MM.1S (cell line): ENCODE data around the gene LYRM9.

Source experiments
- DNase-seq: peaks from one replicate; pipeline ENCODE4 v3.0.0-alpha.2; 2015
- H2AFZ ChIP-seq: fragments of 300-600 bp; sonication (generic); 2 replicates; pipeline ENCODE4 v1.6.0; 2016; ENCODE audit warnings: antibody characterized with exemption, low read length
- H3F3A ChIP-seq: fragments of 300-600 bp; sonication (generic); 2 replicates; pipeline ENCODE4 v1.6.1; 2016; ENCODE audit warnings: mild to moderate bottlenecking, antibody characterized with exemption, low read length, moderate library complexity, mixed read lengths; ENCODE audit not compliant: insufficient read depth
- H3K27ac ChIP-seq: fragments of 300-600 bp; sonication (generic); 2 replicates; pipeline ENCODE4 v1.5.1; 2016; ENCODE audit warnings: mild to moderate bottlenecking, low read length
- H3K27me3 ChIP-seq: fragments of 300-600 bp; sonication (generic); replicated peaks from 2 replicates; pipeline ENCODE4 v1.6.0; 2016; ENCODE audit warnings: low read length; ENCODE audit not compliant: insufficient read depth
- H3K36me3 ChIP-seq: fragments of 300-600 bp; sonication (generic); replicated peaks from 2 replicates; pipeline ENCODE4 v1.6.1; 2016; ENCODE audit warnings: mild to moderate bottlenecking, low read length, mixed read lengths; ENCODE audit not compliant: insufficient read depth
- H3K4me1 ChIP-seq: fragments of 300-600 bp; sonication (generic); 2 replicates; pipeline ENCODE4 v1.6.1; 2016; ENCODE audit warnings: low read length, mixed read lengths
- H3K4me2 ChIP-seq: fragments of 300-600 bp; sonication (generic); 2 replicates; pipeline ENCODE4 v1.6.0; 2016; ENCODE audit warnings: low read depth, low read length
- H3K4me3 ChIP-seq: fragments of 300-600 bp; sonication (generic); 2 replicates; pipeline ENCODE4 v1.5.1; 2016; ENCODE audit warnings: low read length, mixed read lengths
- H3K79me2 ChIP-seq: fragments of 300-600 bp; sonication (generic); 2 replicates; pipeline ENCODE4 v1.6.1; 2016; ENCODE audit warnings: mixed run types, low read length, mixed read lengths
- H3K9ac ChIP-seq: fragments of 300-600 bp; sonication (generic); 2 replicates; pipeline ENCODE4 v1.6.1; 2016; ENCODE audit warnings: low read length, mixed read lengths
- H3K9me2 ChIP-seq: fragments of 300-600 bp; sonication (generic); replicated peaks from 2 replicates; pipeline ENCODE4 v1.6.1; 2016; ENCODE audit warnings: mild to moderate bottlenecking, low read length, mixed read lengths; ENCODE audit not compliant: insufficient read depth
- H3K9me3 ChIP-seq: fragments of 300-600 bp; sonication (generic); replicated peaks from 2 replicates; pipeline ENCODE4 v1.6.1; 2016; ENCODE audit warnings: mild to moderate bottlenecking, low read length, mixed read lengths; ENCODE audit not compliant: insufficient read depth
- H4K20me1 ChIP-seq: fragments of 300-600 bp; sonication (generic); 2 replicates; pipeline ENCODE4 v1.6.1; 2016; ENCODE audit warnings: mild to moderate bottlenecking, low read length, moderate library complexity, mixed read lengths; ENCODE audit not compliant: insufficient read depth
- EZH2 ChIP-seq: fragments of 300-600 bp; sonication (generic); optimal IDR thresholded peaks from 2 replicates; pipeline ENCODE3; 2017; ENCODE audit warnings: low read depth, mild to moderate bottlenecking, antibody characterized with exemption, low read length, mixed read lengths
- EZH2phosphoT487 ChIP-seq: fragments of 300-600 bp; sonication (generic); IDR thresholded peaks from 2 replicates; pipeline ENCODE4 v1.6.1; 2018; ENCODE audit warnings: antibody characterized with exemption, low read length
- TF ChIP-seq, protein P1 (sequence below): fragments of 300-600 bp; sonication (generic); IDR thresholded peaks from 2 replicates; pipeline ENCODE4 v1.5.1; 2016; ENCODE audit warnings: antibody characterized with exemption, low read length, mixed read lengths

The LYRM9 gene

DNA sequence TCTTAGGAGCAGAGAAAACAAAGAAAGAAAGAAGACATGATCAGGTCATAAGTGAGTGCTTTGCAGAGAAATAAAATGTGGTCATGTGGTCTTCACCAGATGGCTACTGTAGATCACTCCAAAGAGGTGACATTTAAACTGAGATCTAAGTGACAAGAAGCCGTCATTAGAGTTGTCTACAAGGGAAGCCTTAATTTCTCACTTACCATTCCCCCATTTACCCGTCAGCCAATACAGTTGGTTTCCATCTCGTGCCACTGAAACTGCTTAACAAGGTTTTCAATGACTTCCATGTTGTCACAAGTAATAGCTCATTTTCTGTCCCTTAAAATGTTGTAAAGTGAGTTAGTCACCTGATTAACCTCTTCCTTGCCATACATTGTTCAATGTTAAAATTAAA is 6.4 kb upstream of the LYRM9 start:
- H3K27ac ChIP-seq: no peak overlapping the region
- no peaks in the 10 kb centered on the region for H3K9me3 ChIP-seq
- H3K36me3 ChIP-seq: no peaks in the 10 kb centered on the region
- no peak overlapping the region for H2AFZ ChIP-seq
- peaks cover 2% of the 10 kb centered on the region; the same call in 1 of the 2 replicates for H3K27me3 ChIP-seq
- no peak overlapping the region for H3K9ac ChIP-seq
- H3K79me2 ChIP-seq: no peaks in the 10 kb centered on the region
- H3K9me2 ChIP-seq: no peaks in the 10 kb centered on the region
- H3K4me3 ChIP-seq: no peak overlapping the region
- no peak for DNase-seq
- no peak overlapping the region for H3K4me2 ChIP-seq
- H3F3A ChIP-seq: no peaks in the 10 kb centered on the region
- H3K4me1 ChIP-seq: no peaks in the 10 kb centered on the region
- no peak for TF ChIP-seq EZH2
- TF ChIP-seq EZH2phosphoT487: no peak
- TF ChIP-seq, protein P1, sequence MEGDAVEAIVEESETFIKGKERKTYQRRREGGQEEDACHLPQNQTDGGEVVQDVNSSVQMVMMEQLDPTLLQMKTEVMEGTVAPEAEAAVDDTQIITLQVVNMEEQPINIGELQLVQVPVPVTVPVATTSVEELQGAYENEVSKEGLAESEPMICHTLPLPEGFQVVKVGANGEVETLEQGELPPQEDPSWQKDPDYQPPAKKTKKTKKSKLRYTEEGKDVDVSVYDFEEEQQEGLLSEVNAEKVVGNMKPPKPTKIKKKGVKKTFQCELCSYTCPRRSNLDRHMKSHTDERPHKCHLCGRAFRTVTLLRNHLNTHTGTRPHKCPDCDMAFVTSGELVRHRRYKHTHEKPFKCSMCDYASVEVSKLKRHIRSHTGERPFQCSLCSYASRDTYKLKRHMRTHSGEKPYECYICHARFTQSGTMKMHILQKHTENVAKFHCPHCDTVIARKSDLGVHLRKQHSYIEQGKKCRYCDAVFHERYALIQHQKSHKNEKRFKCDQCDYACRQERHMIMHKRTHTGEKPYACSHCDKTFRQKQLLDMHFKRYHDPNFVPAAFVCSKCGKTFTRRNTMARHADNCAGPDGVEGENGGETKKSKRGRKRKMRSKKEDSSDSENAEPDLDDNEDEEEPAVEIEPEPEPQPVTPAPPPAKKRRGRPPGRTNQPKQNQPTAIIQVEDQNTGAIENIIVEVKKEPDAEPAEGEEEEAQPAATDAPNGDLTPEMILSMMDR: no peak
- no peaks in the 10 kb centered on the region for H4K20me1 ChIP-seq

GRCh38 chr17:27898096-27898495 is 4.9 kb upstream of the LYRM9 start:
- DNase-seq: no peak
- no peak overlapping the region for H3K27ac ChIP-seq
- no peak overlapping the region for H2AFZ ChIP-seq
- peaks cover 8% of the 10 kb centered on the region; the same call in 1 of the 2 replicates for H3K27me3 ChIP-seq
- H3K9me2 ChIP-seq: no peaks in the 10 kb centered on the region
- no peaks in the 10 kb centered on the region for H3F3A ChIP-seq
- H3K79me2 ChIP-seq: no peaks in the 10 kb centered on the region
- no peak overlapping the region for H3K4me2 ChIP-seq
- H4K20me1 ChIP-seq: no peaks in the 10 kb centered on the region
- no peak for TF ChIP-seq EZH2
- H3K4me1 ChIP-seq: no peaks in the 10 kb centered on the region
- H3K9me3 ChIP-seq: no peaks in the 10 kb centered on the region
- H3K9ac ChIP-seq: no peak overlapping the region
- no peaks in the 10 kb centered on the region for H3K36me3 ChIP-seq
- no peak overlapping the region for H3K4me3 ChIP-seq

DNA sequence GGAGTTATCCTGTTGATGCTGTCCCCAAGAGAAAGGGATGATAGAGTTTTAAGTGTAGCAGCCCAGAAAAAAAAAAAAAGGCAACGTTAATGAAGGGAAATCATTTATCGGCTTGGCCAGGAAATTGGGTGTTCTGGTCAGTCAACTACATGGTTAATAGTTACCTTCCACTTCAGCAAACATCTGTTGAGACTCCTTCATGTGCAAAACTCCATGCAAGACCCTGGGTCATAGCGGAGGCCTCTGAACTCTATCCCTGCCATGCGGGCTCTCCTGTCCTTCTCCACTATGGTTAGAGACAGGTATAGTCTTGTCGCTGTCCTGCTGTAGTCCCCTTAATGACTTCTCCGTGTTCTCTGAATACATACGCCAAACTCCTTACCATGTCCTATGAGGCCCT is 3.5 kb upstream of the LYRM9 start:
- Histone ChIP-seq H3K79me2 (no peaks in the 10 kb centered on the region), H3K27me3 (peaks cover 8% of the 10 kb centered on the region; the same call in 1 of the 2 replicates), H3F3A (no peaks in the 10 kb centered on the region), H3K4me3 (no peak overlapping the region), H3K9me2 (no peaks in the 10 kb centered on the region), H3K36me3 (no peaks in the 10 kb centered on the region), H3K9ac (no peak overlapping the region), H3K9me3 (no peaks in the 10 kb centered on the region), H3K4me1 (0 out of 2 replicates have a peak, but pooled peaks cover 4% of the 10 kb centered on the region), H3K27ac (no peak overlapping the region), H4K20me1 (no peaks in the 10 kb centered on the region), H3K4me2 (no peak overlapping the region), H2AFZ (no peak overlapping the region)
- DNase-seq: no peak
- TF ChIP-seq EZH2phosphoT487 (no peak), EZH2 (no peak)
- TF ChIP-seq, protein P1: no peak

DNA sequence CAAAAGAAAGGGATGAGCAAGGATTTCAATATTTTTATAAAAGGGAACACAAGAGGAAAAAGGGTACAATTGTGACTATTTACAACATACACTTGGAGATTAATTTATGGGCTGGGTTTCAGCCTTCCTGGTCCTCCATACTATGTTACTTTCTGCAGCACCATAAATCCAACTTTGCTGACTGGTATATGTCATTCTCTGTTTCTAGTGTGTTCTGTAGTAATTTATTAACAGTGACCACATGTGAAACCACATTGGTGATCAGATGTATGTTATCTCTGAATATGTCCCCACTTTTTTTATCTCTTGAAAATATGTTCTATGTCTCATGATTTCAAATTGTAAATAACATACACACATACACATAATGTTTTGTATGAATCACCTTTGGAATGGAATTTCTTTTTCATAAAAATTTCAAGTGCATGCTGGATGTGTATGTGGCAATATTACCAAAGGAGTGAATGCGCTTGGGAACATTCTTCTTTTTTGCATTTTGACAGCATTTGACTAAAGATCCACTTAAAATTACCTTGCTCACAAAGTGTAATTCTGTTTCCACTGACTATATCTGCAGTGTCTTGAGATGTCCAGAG is 2.9 kb upstream of the LYRM9 start:
- Histone ChIP-seq H3K9ac (no peak overlapping the region), H3K79me2 (no peaks in the 10 kb centered on the region), H3K4me1 (0 out of 2 replicates have a peak, but pooled peaks cover 4% of the 10 kb centered on the region), H3K9me3 (no peaks in the 10 kb centered on the region), H2AFZ (no peak overlapping the region), H3K4me3 (no peak overlapping the region), H3F3A (no peaks in the 10 kb centered on the region), H3K27ac (no peak overlapping the region), H3K36me3 (no peaks in the 10 kb centered on the region), H3K27me3 (peaks cover 8% of the 10 kb centered on the region; the same call in 1 of the 2 replicates), H3K9me2 (no peaks in the 10 kb centered on the region), H4K20me1 (no peaks in the 10 kb centered on the region), H3K4me2 (no peak overlapping the region)
- no peak for DNase-seq
- TF ChIP-seq EZH2: no peak
